Measurements from ENCODE around the gene RSPRY1. TPM values are rescaled to one million over a fixed set of nuclear protein-coding genes. Genes with fewer than 3 reads are reported as not detected.

RSPRY1 gene
- polyA plus RNA-seq, 2 of the 4 experiments (the other 2 are of a cell fraction), result 32.2 to 50.0 TPM

GRCh38 chr16:57226701-57227621 lies 40.8 kb downstream of the RSPRY1 start:
- TF ChIP-seq PHF8 (IDR thresholded peaks at IDR 0.05; ENCODE audit: borderline replicate concordance, low read depth) (no peak), EP300 (IDR thresholded peaks at IDR 0.05) (no peak), POLR2AphosphoS2 (conservative IDR thresholded peaks at IDR 0.05; ENCODE audit: low read length) (no peak), CHD4 (IDR thresholded peaks at IDR 0.05; ENCODE audit: borderline replicate concordance) (no peak), ZNF302 (CRISPR knock-in tag; IDR thresholded peaks at IDR 0.05) (no peak), MYC (IDR thresholded peaks at IDR 0.05; ENCODE audit: borderline replicate concordance, low read length) (no peak), FOSB (CRISPR knock-in tag; IDR thresholded peaks at IDR 0.05) (no peak), CBX2 (IDR thresholded peaks at IDR 0.05; ENCODE audit: borderline replicate concordance, low read depth) (no peak), POLR2A (IDR thresholded peaks at IDR 0.05; ENCODE audit: low read length) (no peak), EHF (CRISPR knock-in tag; IDR thresholded peaks at IDR 0.05) (no peak), TP53 (CRISPR knock-in tag; IDR thresholded peaks at IDR 0.05) (no peak), MAZ (IDR thresholded peaks at IDR 0.05; ENCODE audit: borderline replicate concordance, low read depth, low read length) (no peak), RFX5 (IDR thresholded peaks at IDR 0.05) (no peak), BHLHE40 (IDR thresholded peaks at IDR 0.05; ENCODE audit: low read depth, low read length) (no peak)
- TF ChIP-seq, protein P1, sequence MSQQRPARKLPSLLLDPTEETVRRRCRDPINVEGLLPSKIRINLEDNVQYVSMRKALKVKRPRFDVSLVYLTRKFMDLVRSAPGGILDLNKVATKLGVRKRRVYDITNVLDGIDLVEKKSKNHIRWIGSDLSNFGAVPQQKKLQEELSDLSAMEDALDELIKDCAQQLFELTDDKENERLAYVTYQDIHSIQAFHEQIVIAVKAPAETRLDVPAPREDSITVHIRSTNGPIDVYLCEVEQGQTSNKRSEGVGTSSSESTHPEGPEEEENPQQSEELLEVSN (IDR thresholded peaks at IDR 0.05; ENCODE audit: borderline replicate concordance, low read depth), result no peak
- TF ChIP-seq, protein P2, sequence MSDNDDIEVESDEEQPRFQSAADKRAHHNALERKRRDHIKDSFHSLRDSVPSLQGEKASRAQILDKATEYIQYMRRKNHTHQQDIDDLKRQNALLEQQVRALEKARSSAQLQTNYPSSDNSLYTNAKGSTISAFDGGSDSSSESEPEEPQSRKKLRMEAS (IDR thresholded peaks at IDR 0.05), result no peak
- POLR2A ChIA-PET, result no interaction called here
- no peak overlapping the region for H3K4me2 ChIP-seq
- H3K4me1 ChIP-seq, result no peaks in the 10 kb centered on the region
- 91% methylated on average over 4 of the region's 4 CpGs for WGBS (ENCODE audit: missing lambda C conversion rate)
- no peak for ATAC-seq
- no peak for DNase-seq (ENCODE audit: low read depth in 1 of 2, low spot score in 1 of 2)
- FAIRE-seq, result no peak
- no peaks in the 10 kb centered on the region for H3K9me3 ChIP-seq
- CTCF ChIA-PET, result no interaction called here
- H3K4me3 ChIP-seq, result no peak overlapping the region
- H3K27ac ChIP-seq, result no peak overlapping the region

DNA sequence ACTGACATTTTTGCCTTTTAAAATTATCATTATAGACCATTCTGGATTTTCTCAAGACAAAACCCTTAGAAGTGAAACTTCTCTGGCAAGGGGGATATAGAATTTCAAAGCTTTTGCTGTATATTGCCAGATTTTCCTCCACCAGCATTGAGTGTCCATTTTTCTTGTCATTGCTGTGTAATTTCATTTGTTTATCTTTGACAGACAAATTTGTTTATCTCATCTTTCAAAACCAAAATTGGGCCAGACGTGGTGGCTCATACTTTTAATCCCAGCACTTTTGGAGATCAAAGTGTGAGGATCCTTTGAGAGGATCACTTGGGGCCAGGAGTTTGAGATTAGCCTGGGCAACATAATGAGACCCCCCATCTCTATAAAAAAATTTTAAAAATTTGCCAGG lies 43.0 kb downstream of the RSPRY1 start:
- no peak overlapping the region for H3K4me3 ChIP-seq
- ChIA-PET POLR2A (no interaction called here), CTCF (no interaction called here)
- H3K9me3 ChIP-seq, result no peaks in the 10 kb centered on the region
- DNase-seq (ENCODE audit: low read depth in 1 of 2, low spot score in 1 of 2), result no peak
- no peaks in the 10 kb centered on the region for H3K4me1 ChIP-seq
- WGBS (ENCODE audit: missing lambda C conversion rate), result 88% methylated on average over 1 of the region's 1 CpG
- H3K4me2 ChIP-seq, result no peak overlapping the region
- no peak for TF ChIP-seq NPAS2 (CRISPR knock-in tag; IDR thresholded peaks at IDR 0.05; ENCODE audit: borderline replicate concordance)
- TF ChIP-seq, protein P1 (IDR thresholded peaks at IDR 0.05; ENCODE audit: borderline replicate concordance, low read depth), result no peak
- no peak for TF ChIP-seq CBX2 (IDR thresholded peaks at IDR 0.05; ENCODE audit: borderline replicate concordance, low read depth)
- TF ChIP-seq, protein P3, sequence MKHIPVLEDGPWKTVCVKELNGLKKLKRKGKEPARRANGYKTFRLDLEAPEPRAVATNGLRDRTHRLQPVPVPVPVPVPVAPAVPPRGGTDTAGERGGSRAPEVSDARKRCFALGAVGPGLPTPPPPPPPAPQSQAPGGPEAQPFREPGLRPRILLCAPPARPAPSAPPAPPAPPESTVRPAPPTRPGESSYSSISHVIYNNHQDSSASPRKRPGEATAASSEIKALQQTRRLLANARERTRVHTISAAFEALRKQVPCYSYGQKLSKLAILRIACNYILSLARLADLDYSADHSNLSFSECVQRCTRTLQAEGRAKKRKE (CRISPR knock-in tag; IDR thresholded peaks at IDR 0.05; ENCODE audit: low read depth), result no peak
- TF ChIP-seq RAD21 (conservative IDR thresholded peaks at IDR 0.05 in 1 of 2, IDR thresholded peaks at IDR 0.05 in 1 of 2), result no peak
- TF ChIP-seq ZSCAN20 (CRISPR knock-in tag; IDR thresholded peaks at IDR 0.05), result no peak
- TF ChIP-seq FOXS1 (CRISPR knock-in tag; IDR thresholded peaks at IDR 0.05), result no peak
- TF ChIP-seq GATA3 (IDR thresholded peaks at IDR 0.05; ENCODE audit: borderline replicate concordance), result no peak
- TF ChIP-seq ESRRA (IDR thresholded peaks at IDR 0.05; ENCODE audit: borderline replicate concordance, low read length), result no peak
- ATAC-seq, result no peak
- no peak for FAIRE-seq
- H3K27ac ChIP-seq, result no peak overlapping the region
